Naive B cell (primary cell): ENCODE results near the gene CBFA2T3. TPM values are rescaled to one million over a fixed set of nuclear protein-coding genes. Genes with fewer than 3 reads are reported as not detected.
"Not testable (repeated sequence)": the region's sequence is repeated elsewhere in the genome, so short reads cannot be mapped to it uniquely, and the experiment has no call there.

Experiments
- ATAC-seq, 2 donors: fragments of 150-1000 bp; cut with Tn5 transposase; 2 replicates each; pipeline ENCODE4 v1.10.0; 2021; ENCODE audit warnings: low read depth in 2 of 2, mild to moderate bottlenecking in 2 of 2, moderate library complexity in 2 of 2
- DNase-seq: peaks from one replicate; pipeline ENCODE4 v3.0.0; 2022
- H3K27ac Mint-ChIP-seq, 6 donors: one replicate each; pipeline ENCODE4 v1.8.0; 2020 to 2022; ENCODE audit warnings: mild to moderate bottlenecking in 6 of 6, mixed read lengths in 6 of 6, moderate library complexity in 5 of 6, inconsistent platforms in 2 of 6
- H3K27me3 Mint-ChIP-seq, 3 donors: one replicate each; pipeline ENCODE4 v1.8.0; 2021 to 2022; ENCODE audit warnings: mixed read lengths in 3 of 3, mild to moderate bottlenecking in 1 of 3
- H3K36me3 Mint-ChIP-seq, 2 donors: one replicate each; pipeline ENCODE4 v1.8.0; 2020 to 2022; ENCODE audit warnings: mixed read lengths in 2 of 2, inconsistent platforms in 1 of 2, mild to moderate bottlenecking in 1 of 2
- H3K4me1 Mint-ChIP-seq, 3 donors: one replicate each; pipeline ENCODE4 v1.8.0; 2020 to 2022; ENCODE audit warnings: mixed read lengths in 3 of 3, inconsistent platforms in 1 of 3, mild to moderate bottlenecking in 1 of 3, moderate library complexity in 1 of 3
- H3K4me3 Mint-ChIP-seq, 8 donors: one replicate each; pipeline ENCODE4 v1.8.0; 2020 to 2022; ENCODE audit warnings: mild to moderate bottlenecking in 8 of 8, mixed read lengths in 8 of 8, moderate library complexity in 8 of 8, inconsistent platforms in 2 of 8
- H3K9me3 Mint-ChIP-seq, 7 donors: one replicate each; pipeline ENCODE4 v1.8.0; 2020 to 2022; ENCODE audit warnings: mixed read lengths in 7 of 7, mild to moderate bottlenecking in 5 of 7, inconsistent platforms in 2 of 7, moderate library complexity in 1 of 7
- polyA plus RNA-seq, 6 donors: library from polyadenylated mRNA; unstranded; fragments of 300-500 nt; fragmentation: Illumina TruSeq; gene quantifications; one replicate each; pipeline ENCODE4 v1.2.3, GENCODE V29; 2021; ENCODE audit warnings: low read depth in 6 of 6

The CBFA2T3 gene
- polyA plus RNA-seq, 6 donors from 2014 or later = 0.14 to 19.0 (median 10.0) TPM

- H3K36me3 Mint-ChIP-seq = no peaks in the 10 kb centered on the region
- ATAC-seq = peak; percentile 82 to 83
- peak overlapping the region; percentile 89 to 98 (median 97) for H3K27ac Mint-ChIP-seq
- peak; percentile 79 for DNase-seq
- H3K27me3 Mint-ChIP-seq = no peaks in the 10 kb centered on the region
- no peaks in the 10 kb centered on the region for H3K9me3 Mint-ChIP-seq
- H3K4me1 Mint-ChIP-seq = peaks cover 47 to 80% (median 59%) of the 10 kb centered on the region in 3 donors
- peak overlapping the region; percentile 65 to 92 (median 79) for H3K4me3 Mint-ChIP-seq
Measured at GRCh38 chr16:88920618-88921590, 56.1 kb downstream of the CBFA2T3 start.

GRCh38 chr16:88919936-88920335, 57.1 kb downstream of the CBFA2T3 start:
- no peak for ATAC-seq
- peak overlapping the region in 7 of 8 donors; percentile 27 to 79 (median 65) for H3K4me3 Mint-ChIP-seq
- DNase-seq = no peak
- peaks cover 40 to 73% (median 56%) of the 10 kb centered on the region in 3 donors for H3K4me1 Mint-ChIP-seq
- peak overlapping the region in 4 of 6 donors; percentile 56 to 98 (median 79) for H3K27ac Mint-ChIP-seq
- H3K27me3 Mint-ChIP-seq = no peaks in the 10 kb centered on the region
- H3K9me3 Mint-ChIP-seq = no peaks in the 10 kb centered on the region
- H3K36me3 Mint-ChIP-seq = no peaks in the 10 kb centered on the region

- not testable (repeated sequence) for DNase-seq, H3K27me3 Mint-ChIP-seq, H3K4me3 Mint-ChIP-seq, H3K36me3 Mint-ChIP-seq, H3K9me3 Mint-ChIP-seq, ATAC-seq
- H3K4me1 Mint-ChIP-seq = peaks cover 40 to 70% (median 61%) of the 10 kb centered on the region in 3 donors
- H3K27ac Mint-ChIP-seq = peak overlapping the region in 2 of 6 donors; percentile 18 to 32
Measured at GRCh38 chr16:88918896-88919295, 58.1 kb downstream of the CBFA2T3 start.

DNA sequence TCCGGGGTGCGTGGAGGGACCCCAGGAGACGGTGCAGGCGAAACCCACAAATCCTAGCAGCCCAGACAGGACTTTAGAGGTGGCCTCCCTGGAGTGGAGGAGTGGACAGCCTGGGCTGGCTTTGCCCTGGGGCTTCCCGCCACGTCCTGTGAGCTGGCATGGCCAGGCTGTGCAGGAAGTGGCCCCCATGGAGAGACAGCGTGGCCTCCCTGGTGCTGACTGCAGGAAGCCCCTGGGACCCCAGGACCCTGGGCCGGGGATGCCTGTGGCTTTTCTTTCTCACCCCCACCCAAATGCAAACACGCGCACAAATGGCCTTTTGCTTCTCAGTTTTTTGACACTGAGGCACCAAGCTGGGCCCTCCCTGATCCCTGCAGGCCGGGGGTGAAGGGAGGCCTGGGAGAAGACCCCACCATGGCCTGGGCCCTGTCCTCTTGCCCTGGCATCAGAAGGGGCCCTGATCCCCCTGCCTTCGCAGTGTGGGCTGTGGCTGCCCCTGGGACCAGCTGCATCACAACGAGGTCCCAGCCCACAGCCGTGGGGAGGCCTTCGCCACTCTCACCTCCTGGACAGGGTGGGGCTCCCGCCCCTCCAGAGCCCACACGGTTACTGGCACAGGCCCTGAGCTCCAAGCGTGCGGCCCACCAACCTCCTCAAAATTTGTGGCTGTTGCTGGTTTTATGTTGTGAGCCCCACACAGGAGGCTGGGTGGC, 58.9 kb downstream of the CBFA2T3 start:
- DNase-seq = no peak
- Mint-ChIP-seq H3K27ac (peak overlapping the region in 3 of 6 donors; percentile 65 to 80 (median 76)), H3K4me1 (peaks cover 38 to 67% (median 60%) of the 10 kb centered on the region in 3 donors), H3K27me3 (no peaks in the 10 kb centered on the region), H3K36me3 (no peaks in the 10 kb centered on the region), H3K9me3 (no peaks in the 10 kb centered on the region), H3K4me3 (peak overlapping the region in 1 of 8 donors; percentile 29)
- no peak for ATAC-seq

GRCh38 chr16:88917146-88917914, 59.7 kb downstream of the CBFA2T3 start:
- no peak for ATAC-seq
- peaks cover 38 to 63% (median 55%) of the 10 kb centered on the region in 3 donors for H3K4me1 Mint-ChIP-seq

DNA sequence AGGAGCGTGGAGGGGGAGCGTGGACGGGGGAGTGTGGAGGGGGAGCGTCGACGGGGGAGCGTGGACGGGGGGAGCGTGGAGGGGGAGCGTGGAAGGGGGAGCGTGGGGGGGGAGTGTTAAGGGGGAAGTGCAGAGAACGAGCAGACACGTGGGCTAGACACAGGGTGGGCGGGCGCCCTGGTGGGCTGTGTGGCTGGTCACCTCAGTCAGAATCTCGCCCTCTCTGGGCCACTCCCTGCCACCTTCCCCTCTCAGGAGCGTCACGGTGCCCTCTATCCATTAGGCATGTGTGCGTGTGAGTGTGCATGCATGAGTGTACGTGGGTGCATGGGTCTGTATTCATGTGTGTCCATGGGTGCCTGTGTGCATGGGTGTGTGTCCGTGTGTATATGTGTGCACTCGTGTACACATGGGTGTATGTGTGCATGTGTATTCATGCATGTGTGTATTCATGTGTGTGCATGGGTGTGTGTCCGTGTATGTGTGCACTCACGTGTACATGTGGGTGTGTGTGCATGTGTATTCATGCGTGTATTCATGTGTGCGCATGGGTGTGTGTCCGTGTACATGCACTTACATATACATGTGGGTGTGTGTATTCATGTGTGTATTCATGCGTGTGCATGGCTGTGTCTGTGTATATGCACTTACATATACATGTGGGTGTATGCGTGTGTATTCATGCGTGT, 61.2 kb downstream of the CBFA2T3 start:
- ATAC-seq = no peak

More at GRCh38 chr16:88917146-88917914, 59.7 kb downstream of the CBFA2T3 start:
- no peaks in the 10 kb centered on the region for H3K27me3 Mint-ChIP-seq
- no peaks in the 10 kb centered on the region for H3K36me3 Mint-ChIP-seq
- H3K9me3 Mint-ChIP-seq = no peaks in the 10 kb centered on the region
- peak overlapping the region in 3 of 6 donors; percentile 65 to 80 (median 76) for H3K27ac Mint-ChIP-seq
- H3K4me3 Mint-ChIP-seq = no peak overlapping the region
- no peak for DNase-seq

DNA sequence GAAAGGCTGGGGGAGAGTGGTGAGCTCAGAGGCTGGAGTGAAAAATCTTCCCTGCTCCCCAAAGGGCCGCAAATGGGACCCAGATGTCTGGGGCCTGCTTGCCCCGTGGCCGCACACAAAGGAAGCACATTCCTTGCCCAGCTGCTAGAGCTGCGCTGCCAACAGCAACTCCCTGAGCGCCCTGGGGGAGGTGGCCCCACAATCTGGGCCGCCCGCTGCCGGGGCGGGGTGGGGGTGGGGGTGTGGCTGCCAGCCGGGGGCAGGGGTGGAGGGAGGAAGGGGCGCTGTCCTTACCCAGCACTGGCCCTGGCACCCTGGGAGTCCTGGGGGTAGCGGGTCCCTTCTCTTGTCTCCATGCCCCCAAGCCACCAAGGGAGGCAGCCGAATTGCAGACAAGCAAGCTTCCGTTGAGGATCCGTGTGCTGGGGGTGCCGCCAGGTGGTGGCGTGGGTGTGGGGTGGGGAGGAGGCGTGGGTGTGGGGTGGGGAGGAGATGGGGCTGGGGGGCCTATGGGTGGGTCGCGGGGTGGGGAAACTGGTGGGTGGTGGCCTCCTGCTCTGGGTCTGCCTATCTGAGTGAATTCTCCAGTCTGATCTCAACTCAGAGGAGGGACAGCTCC, 62.1 kb downstream of the CBFA2T3 start:
- Mint-ChIP-seq H3K4me1 (peaks cover 44 to 67% (median 52%) of the 10 kb centered on the region in 3 donors), H3K27me3 (no peaks in the 10 kb centered on the region), H3K36me3 (no peaks in the 10 kb centered on the region), H3K9me3 (no peaks in the 10 kb centered on the region), H3K4me3 (peak overlapping the region in 2 of 8 donors; percentile 22 to 25), H3K27ac (no peak overlapping the region)
- peak; percentile 25 to 50 for ATAC-seq
- DNase-seq = no peak

More for the DNA sequence above, 61.2 kb downstream of the CBFA2T3 start:
- DNase-seq = no peak
- Mint-ChIP-seq H3K27ac (peak overlapping the region in 3 of 6 donors; percentile 21 to 72 (median 59)), H3K9me3 (no peaks in the 10 kb centered on the region), H3K4me1 (peaks cover 41 to 64% (median 55%) of the 10 kb centered on the region in 3 donors), H3K36me3 (no peaks in the 10 kb centered on the region), H3K4me3 (peak overlapping the region in 3 of 8 donors; percentile 3 to 50 (median 36)), H3K27me3 (no peaks in the 10 kb centered on the region)

GRCh38 chr16:88913870-88914269, 63.1 kb downstream of the CBFA2T3 start:
- peaks cover 41 to 57% (median 42%) of the 10 kb centered on the region in 3 donors for H3K4me1 Mint-ChIP-seq
- peak overlapping the region in 3 of 8 donors; percentile 57 to 69 (median 68) for H3K4me3 Mint-ChIP-seq
- DNase-seq (no peak), ATAC-seq (no peak)
- no peaks in the 10 kb centered on the region for H3K9me3 Mint-ChIP-seq
- no peaks in the 10 kb centered on the region for H3K27me3 Mint-ChIP-seq
- peak overlapping the region in 1 of 6 donors; percentile 15 for H3K27ac Mint-ChIP-seq
- no peaks in the 10 kb centered on the region for H3K36me3 Mint-ChIP-seq

GRCh38 chr16:88913001-88913612, 63.9 kb downstream of the CBFA2T3 start:
- ATAC-seq (no peak), DNase-seq (no peak)
- Mint-ChIP-seq H3K4me1 (peaks cover 39 to 54% (median 41%) of the 10 kb centered on the region in 3 donors), H3K4me3 (peak overlapping the region in 2 of 8 donors; percentile 41 to 44), H3K9me3 (no peaks in the 10 kb centered on the region), H3K27me3 (no peaks in the 10 kb centered on the region), H3K27ac (peak overlapping the region in 1 of 6 donors; percentile 47), H3K36me3 (no peaks in the 10 kb centered on the region)

DNA sequence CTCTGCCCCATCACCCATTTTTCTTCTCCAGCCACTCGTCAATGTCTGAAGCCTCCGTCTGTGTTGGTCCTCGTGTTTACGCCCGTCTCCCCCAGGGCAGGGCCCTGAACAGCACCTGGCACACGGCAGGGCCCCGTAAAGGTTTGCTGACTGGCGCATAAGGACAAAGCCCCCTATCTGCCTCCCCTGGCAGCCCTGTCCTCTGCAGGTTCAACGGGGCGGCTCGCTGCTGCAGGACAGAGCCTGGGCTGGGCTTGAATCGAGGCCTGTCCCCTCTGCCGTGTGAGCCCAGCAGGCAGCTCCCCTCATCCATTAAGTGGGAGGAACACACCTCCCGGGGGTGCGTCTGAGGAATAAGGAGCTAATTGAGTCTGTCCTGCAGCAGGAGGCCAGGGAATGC, 64.5 kb downstream of the CBFA2T3 start:
- Mint-ChIP-seq H3K4me3 (peak overlapping the region in 1 of 8 donors; percentile 25), H3K27me3 (no peaks in the 10 kb centered on the region), H3K36me3 (no peaks in the 10 kb centered on the region), H3K27ac (peak overlapping the region in 1 of 6 donors; percentile 83), H3K9me3 (no peaks in the 10 kb centered on the region), H3K4me1 (peaks cover 36 to 54% (median 42%) of the 10 kb centered on the region in 3 donors)
- DNase-seq = no peak
- ATAC-seq = no peak

GRCh38 chr16:88911946-88912310, 65.1 kb downstream of the CBFA2T3 start:
- ATAC-seq = no peak
- no peaks in the 10 kb centered on the region for H3K36me3 Mint-ChIP-seq
- H3K9me3 Mint-ChIP-seq = no peaks in the 10 kb centered on the region
- peaks cover 35 to 49% (median 39%) of the 10 kb centered on the region in 3 donors for H3K4me1 Mint-ChIP-seq
- peak overlapping the region in 1 of 8 donors; percentile 37 for H3K4me3 Mint-ChIP-seq
- no peak for DNase-seq
- no peaks in the 10 kb centered on the region for H3K27me3 Mint-ChIP-seq
- H3K27ac Mint-ChIP-seq = peak overlapping the region in 2 of 6 donors; percentile 93 to 96
